Measurements from ENCODE around the gene STRADA.

Gene STRADA, protein sequence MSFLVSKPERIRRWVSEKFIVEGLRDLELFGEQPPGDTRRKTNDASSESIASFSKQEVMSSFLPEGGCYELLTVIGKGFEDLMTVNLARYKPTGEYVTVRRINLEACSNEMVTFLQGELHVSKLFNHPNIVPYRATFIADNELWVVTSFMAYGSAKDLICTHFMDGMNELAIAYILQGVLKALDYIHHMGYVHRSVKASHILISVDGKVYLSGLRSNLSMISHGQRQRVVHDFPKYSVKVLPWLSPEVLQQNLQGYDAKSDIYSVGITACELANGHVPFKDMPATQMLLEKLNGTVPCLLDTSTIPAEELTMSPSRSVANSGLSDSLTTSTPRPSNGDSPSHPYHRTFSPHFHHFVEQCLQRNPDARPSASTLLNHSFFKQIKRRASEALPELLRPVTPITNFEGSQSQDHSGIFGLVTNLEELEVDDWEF

GRCh38 chr17:63741408-63742173 lies at the start of gene STRADA:
STRADA (minus strand) TSS chr17:63741799; CDS start chr17:63728369, 13,430 bp downstream.
- DNase-seq (ENCODE audit: low read depth in 1 of 2, low spot score in 1 of 2) = peak; percentile 98

DNA sequence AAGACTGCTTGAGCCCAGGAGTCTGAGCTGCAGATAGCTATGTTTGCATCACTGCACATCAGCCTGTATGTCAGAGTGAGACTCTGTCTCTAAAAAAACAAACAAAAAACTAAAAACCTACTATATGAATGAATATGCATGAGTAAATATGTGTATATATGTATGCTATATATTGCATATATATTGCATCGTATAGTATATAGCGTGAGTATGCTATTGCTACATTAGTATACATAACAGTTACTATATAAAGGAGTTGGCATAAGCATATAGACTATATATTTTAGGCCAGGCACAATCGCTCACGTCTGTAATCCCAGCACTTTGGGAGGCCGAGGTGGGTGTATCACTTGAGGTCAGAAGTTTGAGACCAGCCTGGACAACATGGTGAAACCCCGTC lies 48.5 kb upstream of the STRADA start:
- no peak for DNase-seq (ENCODE audit: low read depth in 1 of 2, low spot score in 1 of 2)

DNA sequence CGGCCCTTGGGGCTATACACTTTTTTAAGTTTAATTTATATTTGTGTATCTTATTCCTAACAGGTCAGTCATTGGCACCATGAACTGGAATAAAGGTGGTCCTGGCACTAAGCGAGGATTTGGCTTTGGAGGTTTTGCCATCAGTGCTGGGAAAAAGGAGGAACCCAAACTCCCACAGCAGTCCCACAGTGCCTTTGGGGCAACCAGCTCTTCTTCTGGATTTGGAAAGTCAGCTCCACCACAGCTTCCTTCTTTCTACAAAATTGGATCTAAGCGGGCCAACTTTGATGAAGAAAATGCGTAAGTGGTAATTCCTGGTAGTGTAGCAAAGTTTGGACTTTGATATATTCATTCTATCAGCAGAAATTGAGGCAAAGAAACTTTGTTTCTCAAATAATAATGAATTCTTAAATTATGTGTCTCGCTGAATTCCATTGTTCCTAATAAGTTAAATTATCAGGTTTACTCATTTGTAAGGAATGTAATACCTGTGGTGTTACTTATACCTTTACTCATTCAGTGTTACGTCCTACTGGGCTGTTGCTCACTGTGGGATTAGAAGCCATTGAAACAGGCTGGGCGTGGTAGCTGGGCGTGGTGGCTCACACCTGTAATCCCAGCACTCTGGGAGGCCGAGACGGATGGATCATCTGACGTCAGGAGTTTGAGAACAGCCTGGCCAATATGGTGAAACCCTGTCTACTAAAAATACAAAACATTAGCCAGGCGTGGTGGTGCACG lies 45.5 kb upstream of the STRADA start:
- no peak for DNase-seq (ENCODE audit: low read depth in 1 of 2, low spot score in 1 of 2)

DNA sequence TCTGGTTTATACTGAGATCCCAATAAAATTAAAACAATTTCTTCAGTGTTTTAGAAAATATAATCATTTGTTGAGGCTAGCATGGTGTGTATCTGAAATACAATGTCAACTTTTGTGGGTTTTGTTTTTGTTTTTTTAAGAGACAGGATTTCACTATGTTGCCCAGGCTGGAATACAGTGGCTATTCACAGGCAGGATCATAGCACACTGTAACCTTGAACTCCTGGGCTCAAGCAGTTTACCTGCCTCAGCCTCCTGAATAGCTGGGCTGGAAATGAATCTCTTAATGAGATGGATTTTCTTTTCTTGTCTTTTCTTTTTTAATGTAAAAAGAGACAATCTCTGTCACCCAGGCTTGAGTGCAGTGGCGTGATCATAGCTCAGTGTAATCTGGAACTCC lies 44.5 kb upstream of the STRADA start:
- no peak for DNase-seq (ENCODE audit: low read depth in 1 of 2, low spot score in 1 of 2)

DNA sequence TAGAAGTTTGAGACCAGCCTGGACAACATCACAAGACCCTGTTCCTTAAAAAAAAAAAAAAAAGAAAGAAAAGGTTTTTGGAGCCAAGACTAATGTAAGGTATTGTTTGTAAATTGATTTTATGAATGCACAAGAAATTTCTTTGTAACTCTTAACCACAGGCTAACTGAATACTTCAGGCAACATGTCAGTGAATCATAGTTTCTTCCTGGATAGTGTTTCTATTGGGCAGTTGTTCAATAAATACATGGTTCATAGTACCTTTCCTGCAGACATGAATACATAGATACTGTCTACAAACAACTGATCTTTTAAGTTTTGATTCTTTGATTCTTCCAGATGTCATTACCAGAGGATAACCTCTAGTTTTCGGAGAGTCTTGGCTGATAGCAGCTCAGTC lies 44.0 kb upstream of the STRADA start:
- no peak for DNase-seq (ENCODE audit: low read depth in 1 of 2, low spot score in 1 of 2)

DNA sequence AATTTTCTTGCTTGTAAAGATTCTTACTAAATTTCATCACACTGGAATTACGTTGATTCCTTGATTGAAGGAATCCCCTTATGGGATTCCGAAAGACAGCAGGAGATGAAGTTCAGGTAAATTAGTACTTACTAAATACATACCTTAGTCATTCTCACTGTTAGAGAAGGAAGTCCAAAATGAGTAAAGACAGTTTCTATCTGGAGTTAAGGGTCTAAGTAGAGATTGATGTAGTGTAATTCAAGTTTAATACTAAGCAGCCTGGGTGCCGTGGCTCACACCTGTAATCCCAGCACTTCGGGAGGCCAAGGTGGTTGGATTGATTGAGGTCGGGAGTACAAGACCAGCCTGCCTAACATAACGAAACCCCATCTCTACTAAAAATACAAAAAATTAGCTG lies 41.9 kb upstream of the STRADA start:
- DNase-seq (ENCODE audit: low read depth in 1 of 2, low spot score in 1 of 2) = no peak

DNA sequence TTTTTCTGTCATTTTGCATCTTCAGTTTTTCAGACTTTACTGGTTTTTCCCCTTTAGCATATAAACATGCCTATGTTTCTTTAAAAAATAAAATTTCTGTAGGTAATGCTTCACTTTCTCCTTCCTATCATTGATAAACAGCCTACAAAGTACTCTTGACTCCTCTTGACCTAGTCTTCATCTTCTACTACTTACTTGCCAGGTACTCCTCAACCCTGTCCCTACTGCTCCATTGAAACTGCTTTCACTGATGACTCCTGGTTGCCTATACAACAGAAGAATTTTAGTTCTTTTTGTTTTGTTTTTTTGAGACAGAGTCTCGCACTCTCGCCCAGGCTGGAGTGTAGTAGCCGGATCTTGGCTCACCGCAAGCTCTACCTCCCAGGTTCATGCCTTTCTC lies 39.3 kb upstream of the STRADA start:
- DNase-seq (ENCODE audit: low read depth in 1 of 2, low spot score in 1 of 2) = no peak

- DNase-seq (ENCODE audit: low read depth in 1 of 2, low spot score in 1 of 2) = no peak
Measured at GRCh38 chr17:63780507-63780906, 38.9 kb upstream of the STRADA start.

DNA sequence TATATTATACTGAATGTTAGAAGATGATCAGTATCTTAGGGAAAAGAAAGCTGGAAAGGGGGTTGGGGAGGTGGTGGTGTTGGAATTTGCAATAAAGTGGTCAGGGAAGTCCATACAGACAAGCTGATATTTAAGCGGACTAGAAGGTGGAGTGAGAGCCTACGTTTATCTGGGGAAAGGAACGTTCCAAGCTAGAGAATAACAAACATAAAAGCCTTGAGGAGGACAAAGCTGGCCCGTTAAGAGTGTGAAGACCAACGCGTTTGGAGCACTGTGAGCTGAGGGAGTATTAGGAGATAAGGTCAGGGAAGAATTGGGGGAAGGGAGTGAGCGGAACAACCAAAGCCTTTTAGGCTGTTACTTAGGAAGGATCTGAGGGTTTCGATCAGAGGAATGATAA lies 33.8 kb upstream of the STRADA start:
- no peak for DNase-seq (ENCODE audit: low read depth in 1 of 2, low spot score in 1 of 2)

GRCh38 chr17:63774969-63775265 lies 33.3 kb upstream of the STRADA start:
- no peak for DNase-seq (ENCODE audit: low read depth in 1 of 2, low spot score in 1 of 2)

DNA sequence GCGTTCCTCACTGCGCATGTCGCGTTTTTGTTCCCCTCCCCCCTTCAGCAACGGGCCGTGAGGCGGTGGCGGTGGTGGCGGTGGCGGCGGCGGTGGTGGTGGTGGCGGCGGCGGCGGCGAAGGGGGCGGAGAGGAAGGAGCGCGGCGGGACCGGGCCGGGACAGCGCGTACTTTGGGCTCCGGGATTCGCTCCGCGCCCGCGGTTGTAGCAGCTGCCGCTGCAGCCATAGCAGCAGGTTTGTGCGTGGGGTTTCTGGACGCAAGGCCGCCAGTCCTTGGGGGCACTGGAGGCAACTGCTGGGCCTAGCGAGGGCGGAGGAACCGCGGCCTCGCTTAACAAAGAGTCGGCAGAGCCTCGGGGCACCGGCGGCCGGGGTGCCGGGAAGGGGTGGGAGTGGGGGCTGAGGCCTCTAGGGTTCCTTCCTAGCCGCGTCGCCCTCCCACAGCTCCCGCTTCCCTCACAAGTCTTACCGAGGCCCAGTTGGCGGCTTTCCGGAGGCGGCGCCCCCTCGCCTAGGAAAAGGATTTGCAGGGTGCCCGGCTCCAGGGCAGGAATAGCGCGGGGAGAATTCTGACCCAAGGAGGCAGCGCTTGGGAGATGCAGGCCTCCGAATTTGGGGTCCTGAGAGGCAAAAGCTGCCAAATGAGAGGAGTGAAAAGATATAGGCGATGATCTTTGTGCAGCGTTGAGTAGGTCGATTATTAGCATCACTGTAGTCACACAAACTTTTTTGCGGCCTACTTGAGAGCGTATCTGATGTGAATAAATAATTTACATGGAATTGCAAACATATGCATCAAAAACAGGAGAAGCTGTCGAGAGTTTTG lies 32.8 kb upstream of the STRADA start, which contains the start of gene DDX42:
DDX42 (plus strand) TSS at position 30 of the 828 bp plus-strand sequence. CDS start 12,880 bp downstream, outside the sequence.
- DNase-seq (ENCODE audit: low read depth in 1 of 2, low spot score in 1 of 2) = peak; percentile 87 to 90

DNA sequence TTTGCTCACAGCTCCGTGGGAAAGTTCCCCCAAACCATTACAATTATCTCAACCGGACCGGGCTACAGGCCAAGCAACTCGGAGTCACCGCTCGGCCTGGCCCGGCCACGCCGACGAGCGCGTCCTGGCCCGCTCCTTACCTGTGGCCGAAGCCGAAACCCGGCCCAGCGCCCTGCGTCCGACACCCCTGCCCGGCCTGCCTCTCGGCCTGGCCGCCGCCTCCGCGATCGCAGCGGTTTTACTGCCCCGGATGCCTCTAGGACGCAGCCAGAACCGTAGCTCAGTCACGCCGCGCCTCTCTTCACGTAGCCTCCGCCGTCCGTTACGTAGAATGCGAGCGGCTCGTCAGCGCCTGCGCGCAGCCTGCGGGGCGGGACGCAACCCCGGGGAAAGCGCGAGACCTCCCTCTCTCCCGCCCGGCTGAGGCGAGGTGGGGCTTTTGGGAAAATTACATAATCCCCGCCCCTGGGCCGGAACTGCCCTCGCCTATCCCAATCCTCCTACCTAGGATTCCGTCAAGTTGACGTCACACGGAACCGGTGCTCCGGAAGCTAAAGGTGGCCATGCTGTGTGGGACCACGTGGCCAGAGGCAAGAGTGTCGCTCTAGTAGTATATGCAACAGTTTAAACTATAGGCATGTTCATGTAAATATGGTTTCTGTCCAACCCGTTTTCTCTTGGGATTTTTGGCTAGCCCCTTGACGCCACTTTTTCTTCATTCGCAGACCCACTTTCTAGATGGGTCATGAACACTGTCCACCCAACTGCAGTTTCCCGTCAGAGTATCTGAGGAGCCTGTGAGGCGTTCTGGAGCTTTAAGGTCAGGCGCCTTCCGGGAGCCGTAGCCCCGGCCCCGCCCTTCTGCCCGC lies 31.9 kb upstream of the STRADA start, which contains the start of gene CCDC47:
CCDC47 (minus strand) TSS at position 326 of the 869 bp plus-strand sequence. CDS start 7,422 bp downstream, outside the sequence.
- DNase-seq (ENCODE audit: low read depth in 1 of 2, low spot score in 1 of 2) = peak; percentile 94 to 97

DNA sequence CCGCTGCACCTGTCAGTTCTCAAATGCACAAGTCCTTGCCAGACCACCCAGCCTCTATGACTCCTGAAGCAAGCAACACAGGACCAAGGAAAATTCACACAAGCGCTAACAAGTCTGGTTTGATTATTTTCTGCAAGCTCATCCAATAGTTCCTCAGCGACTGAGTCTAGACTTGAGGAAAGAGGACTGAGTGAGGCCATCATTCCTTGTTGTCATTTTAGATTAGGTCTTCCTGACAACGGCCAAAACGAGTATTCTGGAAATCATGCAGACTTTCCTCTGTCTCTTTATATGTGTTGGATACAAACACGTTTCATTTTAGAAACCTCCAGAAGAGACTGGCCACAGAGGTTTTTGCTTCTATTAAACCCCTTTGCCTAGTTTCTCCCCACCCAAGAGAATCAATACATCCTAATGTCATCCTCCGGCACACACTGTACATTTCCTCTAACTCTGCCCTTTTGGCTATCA lies 31.2 kb upstream of the STRADA start:
- DNase-seq (ENCODE audit: low read depth in 1 of 2, low spot score in 1 of 2) = no peak

GRCh38 chr17:63768433-63768832 lies 26.8 kb upstream of the STRADA start:
- DNase-seq (ENCODE audit: low read depth in 1 of 2, low spot score in 1 of 2) = no peak

DNA sequence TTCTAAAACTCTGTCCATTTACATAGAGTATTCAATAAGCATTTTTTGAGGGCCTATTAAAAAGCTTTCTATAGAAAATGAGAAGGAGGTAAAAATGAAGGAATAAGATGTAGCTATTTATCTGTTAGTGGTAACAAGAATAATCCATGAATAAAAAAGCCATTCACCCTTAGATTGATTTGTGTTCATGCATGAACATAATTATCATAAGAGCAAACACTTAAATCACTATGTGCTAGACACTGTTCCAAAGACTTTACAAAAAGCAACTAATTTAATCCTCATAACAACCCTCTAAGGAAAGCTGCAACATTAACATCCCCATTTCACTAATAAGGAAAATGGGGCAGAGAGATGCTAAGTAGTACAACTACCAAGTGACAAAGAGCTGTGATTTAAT lies 25.2 kb upstream of the STRADA start:
- no peak for DNase-seq (ENCODE audit: low read depth in 1 of 2, low spot score in 1 of 2)

DNA sequence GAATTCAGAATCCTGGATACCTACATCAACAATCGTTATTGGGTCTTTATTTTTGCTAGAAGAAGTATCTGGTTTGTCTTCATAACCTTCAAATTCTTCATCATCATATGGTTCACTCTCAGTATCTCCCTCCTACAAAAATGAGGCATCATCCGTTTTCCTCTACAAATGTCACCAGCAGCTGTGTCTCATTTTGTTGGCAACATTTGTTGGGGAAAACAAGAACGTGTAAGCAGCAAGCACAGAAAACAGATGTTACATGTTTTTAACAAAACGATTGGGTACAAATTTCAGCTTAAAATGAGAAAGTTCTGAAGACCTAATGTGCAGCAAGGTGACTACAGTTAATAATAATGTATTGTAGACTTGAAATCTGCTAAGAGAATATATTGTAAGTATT lies 23.1 kb upstream of the STRADA start:
- DNase-seq (ENCODE audit: low read depth in 1 of 2, low spot score in 1 of 2) = no peak

DNA sequence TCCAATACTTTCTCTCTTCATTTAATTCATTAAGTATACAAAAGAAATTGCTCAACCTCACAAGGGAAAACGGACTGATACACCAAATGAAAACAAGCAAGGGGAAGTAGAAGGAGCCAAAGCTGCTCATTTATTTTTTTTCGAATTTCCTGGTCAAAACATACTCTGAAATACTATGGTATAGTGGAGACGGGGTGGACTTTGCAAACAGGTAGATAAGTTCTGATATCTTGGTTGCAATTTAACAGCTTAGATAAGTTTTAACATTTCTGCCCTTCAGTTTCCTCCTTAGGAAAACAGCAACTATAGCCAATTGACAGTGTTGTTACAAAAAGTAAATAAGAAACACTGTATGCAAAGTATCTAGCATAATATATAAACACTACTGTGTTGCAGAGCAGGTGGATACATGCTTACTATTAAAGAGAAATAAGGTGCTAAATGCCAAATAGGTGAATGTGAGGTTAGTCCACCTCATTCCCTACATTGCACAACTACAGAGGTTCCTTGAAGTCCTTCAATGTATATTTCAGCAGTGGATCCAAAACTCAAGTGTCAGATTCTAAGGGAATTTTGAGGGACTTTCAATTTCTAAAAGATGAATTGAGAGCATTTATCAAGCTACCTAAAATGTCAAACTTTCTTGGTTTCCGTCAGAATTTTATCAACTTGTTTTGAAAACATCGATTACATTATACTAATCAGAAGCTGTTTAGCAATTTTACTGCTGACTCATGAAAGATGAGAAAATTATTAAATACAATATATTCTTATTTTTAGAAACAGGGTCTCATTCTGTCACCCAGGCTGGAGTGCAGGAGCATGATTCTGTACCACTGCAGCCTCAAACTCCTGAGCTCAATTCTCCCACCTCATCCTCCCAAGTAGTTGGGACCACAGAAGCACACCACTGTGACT lies 20.8 kb upstream of the STRADA start:
- DNase-seq (ENCODE audit: low read depth in 1 of 2, low spot score in 1 of 2) = no peak

GRCh38 chr17:63760771-63761539 lies 19.4 kb upstream of the STRADA start:
- DNase-seq (ENCODE audit: low read depth in 1 of 2, low spot score in 1 of 2) = no peak

Measured in stimulated activated CD4-positive, alpha-beta T cell treated with anti-CD3 and anti-CD28 coated beads, Interleukin-15, amount 100 ng/mL, for 1 hour (primary cell).